GM21381 (cell line): ENCODE data around the gene C1QB.
"Not testable (repeated sequence)": the region's sequence is repeated elsewhere in the genome, so short reads cannot be mapped to it uniquely, and the experiment has no call there.

Source experiments
- ATAC-seq: cut with Tn5 transposase; IDR thresholded peaks from one replicate; pipeline ENCODE4 v1.9.1; 2021; ENCODE audit warnings: mild to moderate bottlenecking, moderate library complexity; ENCODE audit not compliant: unreplicated experiment

Gene C1QB

GRCh38 chr1:22662318-22662717 is 9.3 kb downstream of the C1QB start:
- ATAC-seq, result no peak

- ATAC-seq, result no peak
Observed at GRCh38 chr1:22662986-22663408, 10.0 kb downstream of the C1QB start.

- ATAC-seq, result no peak
Observed at GRCh38 chr1:22665752-22666151, 12.7 kb downstream of the C1QB start.

- no peak for ATAC-seq
Observed at GRCh38 chr1:22666412-22666811, 13.4 kb downstream of the C1QB start.

- ATAC-seq, result not testable (repeated sequence)
Observed at GRCh38 chr1:22668840-22669239, 15.8 kb downstream of the C1QB start.

GRCh38 chr1:22670352-22670975 is 17.4 kb downstream of the C1QB start:
- no peak for ATAC-seq

- no peak for ATAC-seq
Observed at GRCh38 chr1:22671999-22672398, 19.0 kb downstream of the C1QB start.

- no peak for ATAC-seq
Observed at GRCh38 chr1:22673486-22674409, 20.7 kb downstream of the C1QB start.

GRCh38 chr1:22674410-22674749 is 21.3 kb downstream of the C1QB start:
- ATAC-seq, result no peak

- ATAC-seq, result not testable (repeated sequence)
Observed at GRCh38 chr1:22676151-22676550, 23.1 kb downstream of the C1QB start.

- ATAC-seq, result no peak
Observed at GRCh38 chr1:22676916-22677583, 24.0 kb downstream of the C1QB start.

- no peak for ATAC-seq
Observed at GRCh38 chr1:22677931-22678896, 25.2 kb downstream of the C1QB start.

GRCh38 chr1:22680726-22681125 is 27.7 kb downstream of the C1QB start:
- no peak for ATAC-seq

GRCh38 chr1:22681556-22682276 is 28.7 kb downstream of the C1QB start:
- no peak for ATAC-seq

- ATAC-seq, result no peak
Observed at GRCh38 chr1:22683547-22683946, 30.5 kb downstream of the C1QB start.

GRCh38 chr1:22685591-22686059 is 32.6 kb downstream of the C1QB start:
- no peak for ATAC-seq

GRCh38 chr1:22687191-22687590 is 34.2 kb downstream of the C1QB start:
- no peak for ATAC-seq

- no peak for ATAC-seq
Observed at GRCh38 chr1:22688466-22688865, 35.4 kb downstream of the C1QB start.

GRCh38 chr1:22689505-22689904 is 36.5 kb downstream of the C1QB start:
- ATAC-seq, result no peak
